ENCODE data around the gene HNRNPAB.
A peak's percentile ranks its signal among the peaks of the same experiment; 100 is the strongest.
"Not testable (repeated sequence)": the region's sequence is repeated elsewhere in the genome, so short reads cannot be mapped to it uniquely, and the experiment has no call there.

Gene HNRNPAB

GRCh38 chr5:178247481-178248456 is 43.4 kb downstream of the HNRNPAB start:
- DNase-seq, result no peak

DNA sequence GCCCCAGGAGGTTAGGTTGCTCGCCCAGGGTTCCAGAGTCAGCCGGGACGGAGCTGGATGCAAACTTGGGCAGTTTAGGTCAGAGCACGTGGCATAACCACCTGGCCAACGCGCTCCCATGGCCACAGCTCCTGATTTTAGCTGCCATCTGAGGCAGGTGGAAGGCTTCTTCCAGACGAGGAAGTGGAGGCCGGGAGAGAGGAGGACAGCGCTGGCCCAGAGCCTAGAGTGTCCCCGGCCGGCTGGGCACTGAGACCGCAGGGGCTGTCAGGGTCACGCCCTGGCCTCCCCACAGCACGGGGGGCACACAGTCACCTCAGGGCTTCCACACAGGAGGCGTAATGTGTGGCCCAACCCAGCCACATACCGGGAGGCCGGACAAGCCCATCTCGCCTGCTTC is 44.4 kb downstream of the HNRNPAB start:
- DNase-seq, result no peak

DNA sequence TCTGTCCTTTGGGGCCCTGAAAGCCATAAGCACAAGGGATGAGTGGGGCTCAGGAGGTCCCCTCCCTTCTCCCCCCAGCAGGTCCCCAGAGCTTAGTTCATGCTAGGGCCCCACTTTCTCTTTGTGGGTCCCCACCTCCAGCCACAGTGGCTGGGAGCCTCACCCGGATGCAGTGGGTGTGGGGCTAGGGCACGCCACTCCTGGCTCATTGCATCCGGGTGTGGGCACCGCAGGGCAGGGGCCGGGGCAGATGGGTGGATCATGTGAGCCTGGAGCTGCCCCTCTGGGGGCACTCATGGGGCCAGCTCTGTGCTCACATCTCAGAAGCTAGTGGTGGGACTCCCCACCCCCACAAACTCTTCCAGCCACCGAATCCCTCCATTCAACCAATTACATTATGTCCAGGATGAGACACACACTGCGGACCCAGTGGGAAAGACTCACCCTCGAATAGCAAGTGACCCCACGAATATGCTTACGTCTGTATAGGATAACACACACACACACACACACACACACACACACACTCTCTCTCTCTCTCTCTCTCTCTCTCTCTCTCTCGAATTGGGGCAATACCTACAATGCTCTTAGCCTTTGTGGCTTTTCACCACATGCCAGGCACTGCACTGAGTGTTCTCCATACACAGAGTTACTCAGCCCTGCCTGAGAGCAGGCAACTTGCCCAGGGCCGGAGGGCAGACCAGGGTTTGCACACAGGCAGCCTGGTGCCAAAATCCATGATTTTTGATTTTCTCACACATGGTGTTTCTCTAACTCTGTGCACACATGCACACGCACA is 45.1 kb downstream of the HNRNPAB start:
- DNase-seq, result peak; percentile 59

- peak; percentile 25 for DNase-seq
Measured at GRCh38 chr5:178250263-178250662, 45.9 kb downstream of the HNRNPAB start.

GRCh38 chr5:178252258-178252657 is 47.9 kb downstream of the HNRNPAB start:
- DNase-seq, result no peak

- DNase-seq, result not testable (repeated sequence)
Measured at GRCh38 chr5:178253632-178254031, 49.3 kb downstream of the HNRNPAB start.

- DNase-seq, result no peak
Measured at GRCh38 chr5:178256746-178257145, 52.4 kb downstream of the HNRNPAB start.

DNA sequence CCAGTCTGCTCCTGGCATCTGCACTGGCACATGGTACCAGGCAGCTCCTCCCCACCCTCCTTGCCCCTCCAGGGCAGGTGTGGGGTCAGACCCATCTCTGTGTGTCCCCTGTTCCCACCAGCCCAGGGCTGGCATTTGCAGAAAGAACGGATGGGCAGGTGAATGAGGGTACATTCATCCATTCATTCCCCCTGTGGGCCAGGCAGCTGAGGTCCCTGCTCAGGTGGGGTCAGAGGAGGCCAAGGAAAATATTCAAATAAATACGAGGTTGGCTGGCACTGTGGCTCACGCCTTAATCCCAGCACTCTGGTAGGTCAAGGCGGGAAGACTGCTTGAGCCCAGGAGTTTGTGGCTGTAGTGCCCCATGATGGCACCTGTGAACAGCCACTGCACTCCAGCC is 53.3 kb downstream of the HNRNPAB start:
- DNase-seq, result no peak

DNA sequence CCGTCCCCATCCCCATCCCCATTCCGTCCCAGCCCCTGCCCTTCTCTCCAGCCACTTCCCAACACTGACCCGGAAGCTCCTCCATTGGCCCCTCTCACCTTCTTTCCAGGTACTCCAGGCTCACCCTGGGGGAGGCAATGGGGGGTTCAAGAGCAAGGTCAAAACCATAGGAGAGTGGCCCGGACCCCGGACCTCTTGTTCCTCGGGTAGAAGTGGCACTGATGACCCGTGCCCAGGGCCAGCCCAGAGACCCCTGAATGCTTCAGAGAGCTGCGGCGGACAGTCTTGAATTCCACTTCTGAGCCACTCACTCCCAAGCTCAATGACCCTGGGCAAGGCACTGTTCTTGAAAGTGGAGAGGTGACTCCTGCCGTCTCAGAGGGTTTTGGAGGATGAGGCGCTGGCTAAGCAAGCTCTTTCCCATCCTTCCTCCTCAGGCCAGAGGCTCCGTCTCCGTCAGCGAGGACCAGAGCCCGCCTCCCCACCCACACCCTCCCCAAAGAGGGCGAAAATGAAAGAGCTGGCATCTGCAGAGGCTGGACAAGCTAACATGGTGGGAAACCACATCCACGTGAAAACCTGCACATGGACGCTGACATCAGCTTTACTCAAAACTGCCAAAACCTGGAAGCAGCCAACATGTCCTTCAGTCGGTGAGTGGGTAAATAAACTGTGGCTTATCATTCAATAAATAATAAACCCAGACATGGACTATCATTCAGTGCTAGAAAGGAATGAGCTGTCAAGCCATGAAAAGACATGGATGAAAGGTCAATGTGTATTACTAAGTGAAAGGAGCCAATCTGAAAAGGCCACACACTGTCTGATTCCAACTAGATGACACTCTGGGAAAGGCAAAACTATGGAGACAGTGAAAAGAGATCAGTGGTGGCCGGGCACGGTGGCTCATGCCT is 55.5 kb downstream of the HNRNPAB start:
- peak; percentile 56 for DNase-seq
